GM12872 (cell line): ENCODE results near the gene VPS29.

Experiments used
- CTCF ChIP-seq: IDR thresholded peaks from 3 replicates; pipeline ENCODE4 v1.5.1; 2011; ENCODE audit warnings: low read depth, mild to moderate bottlenecking, low read length, moderate library complexity; ENCODE audit not compliant: insufficient read depth

The VPS29 gene

GRCh38 chr12:110514363-110514762 is 12.5 kb upstream of the VPS29 start:
- no peak for TF ChIP-seq CTCF

- TF ChIP-seq CTCF, result no peak
Observed at GRCh38 chr12:110513842-110514241, 11.9 kb upstream of the VPS29 start.

GRCh38 chr12:110508071-110508586 is 6.2 kb upstream of the VPS29 start:
- no peak for TF ChIP-seq CTCF

- TF ChIP-seq CTCF, result no peak
Observed at GRCh38 chr12:110505332-110505731, 3.4 kb upstream of the VPS29 start.

- no peak for TF ChIP-seq CTCF
Observed at GRCh38 chr12:110503432-110503831, 1.5 kb upstream of the VPS29 start.

- no peak for TF ChIP-seq CTCF
Observed at GRCh38 chr12:110501399-110501751, 536 bp downstream of the VPS29 start.

GRCh38 chr12:110498984-110499706 is 2.8 kb downstream of the VPS29 start:
- TF ChIP-seq CTCF, result no peak
